Activated naive CD8-positive, alpha-beta T cell treated with anti-CD3 and anti-CD28 coated beads, Interleukin-2, amount 10 ng/mL, durations not matched to agents 7 days and 5 days (primary cell): ENCODE measurements around the gene HERC6. TPM values are rescaled to one million over a fixed set of nuclear protein-coding genes. Genes with fewer than 3 reads are reported as not detected.
"Not testable (repeated sequence)": the region's sequence is repeated elsewhere in the genome, so short reads cannot be mapped to it uniquely, and the experiment has no call there.

Experiments
- ATAC-seq: fragments of 150-1000 bp; cut with Tn5 transposase; one replicate; pipeline ENCODE4 v1.10.0; 2021; ENCODE audit warnings: low read depth, moderate library complexity
- POLR2A ChIA-PET: fragments of 350-600 bp; sonication (Branson Sonifier 250); formaldehyde crosslinking; loops from one replicate; lab custom pipeline; 2021; ENCODE audit warnings: antibody characterized with exemption; lab: Charles Lee
- DNase-seq: peaks from one replicate; pipeline ENCODE4 v3.0.0; 2021
- H3K27ac Mint-ChIP-seq: one replicate; pipeline ENCODE4 v1.8.0; 2022; ENCODE audit warnings: mild to moderate bottlenecking, mixed read lengths
- H3K27me3 Mint-ChIP-seq: one replicate; pipeline ENCODE4 v1.8.0; 2022; ENCODE audit warnings: mild to moderate bottlenecking, moderate library complexity, mixed read lengths
- H3K36me3 Mint-ChIP-seq: one replicate; pipeline ENCODE4 v1.8.0; 2021; ENCODE audit warnings: mild to moderate bottlenecking, mixed read lengths
- H3K4me1 Mint-ChIP-seq: one replicate; pipeline ENCODE4 v1.8.0; 2021; ENCODE audit warnings: mixed read lengths
- H3K4me3 Mint-ChIP-seq: one replicate; pipeline ENCODE4 v1.8.0; 2022; ENCODE audit warnings: mild to moderate bottlenecking, moderate library complexity, mixed read lengths
- H3K9me3 Mint-ChIP-seq: one replicate; pipeline ENCODE4 v1.8.0; 2021; ENCODE audit warnings: mixed read lengths
- total RNA-seq, 2 experiments: library from RNA; stranded (reverse); gene quantifications; one replicate each; pipeline ENCODE4 v1.2.3, GENCODE V29; 2021

Gene HERC6
- total RNA-seq, 2 experiments from 2014 or later, result 36.0 to 36.5 TPM

- Mint-ChIP-seq H3K9me3 (no peaks in the 10 kb centered on the region), H3K27me3 (no peaks in the 10 kb centered on the region), H3K27ac (no peak overlapping the region), H3K4me1 (peaks cover 4% of the 10 kb centered on the region), H3K36me3 (peaks cover 65% of the 10 kb centered on the region), H3K4me3 (no peak overlapping the region)
- DNase-seq (no peak), ATAC-seq (no peak)
- POLR2A ChIA-PET, result interaction anchor here (0.6 to 1.0 kb wide), 2 partner anchors 46 to 71 kb away, joined by 3 to 4 read pairs; partner anchors contain the start of gene HERC5
Observed at GRCh38 chr4:88411491-88412096, 32.9 kb downstream of the HERC6 start.

GRCh38 chr4:88413801-88414200 lies 35.1 kb downstream of the HERC6 start:
- POLR2A ChIA-PET, result no interaction called here
- Mint-ChIP-seq H3K36me3 (peaks cover 64% of the 10 kb centered on the region), H3K27ac (no peak overlapping the region), H3K4me3 (no peak overlapping the region), H3K9me3 (no peaks in the 10 kb centered on the region), H3K27me3 (no peaks in the 10 kb centered on the region), H3K4me1 (peaks cover 4% of the 10 kb centered on the region)
- DNase-seq (no peak), ATAC-seq (no peak)

GRCh38 chr4:88414755-88415154 lies 36.1 kb downstream of the HERC6 start:
- ATAC-seq (no peak), DNase-seq (no peak)
- Mint-ChIP-seq H3K9me3 (no peaks in the 10 kb centered on the region), H3K27me3 (no peaks in the 10 kb centered on the region), H3K36me3 (peaks cover 63% of the 10 kb centered on the region), H3K4me3 (no peak overlapping the region), H3K4me1 (peaks cover 4% of the 10 kb centered on the region), H3K27ac (no peak overlapping the region)
- POLR2A ChIA-PET, result no interaction called here

- Mint-ChIP-seq H3K4me1 (peaks cover 6% of the 10 kb centered on the region), H3K27ac (peak overlapping the region; percentile 1), H3K4me3 (no peak overlapping the region), H3K27me3 (no peaks in the 10 kb centered on the region), H3K9me3 (no peaks in the 10 kb centered on the region), H3K36me3 (peaks cover 56% of the 10 kb centered on the region)
- DNase-seq, result no peak
- POLR2A ChIA-PET, result no interaction called here
- ATAC-seq, result no peak
Observed at GRCh38 chr4:88415982-88416381, 37.3 kb downstream of the HERC6 start.

GRCh38 chr4:88418411-88418810 lies 39.8 kb downstream of the HERC6 start:
- Mint-ChIP-seq H3K36me3 (peaks cover 50% of the 10 kb centered on the region), H3K27me3 (no peaks in the 10 kb centered on the region), H3K27ac (no peak overlapping the region), H3K4me1 (peaks cover 6% of the 10 kb centered on the region), H3K9me3 (no peaks in the 10 kb centered on the region), H3K4me3 (no peak overlapping the region)
- POLR2A ChIA-PET, result no interaction called here
- no peak for DNase-seq
- ATAC-seq, result no peak

- Mint-ChIP-seq H3K27me3 (no peaks in the 10 kb centered on the region), H3K4me1 (peaks cover 6% of the 10 kb centered on the region), H3K36me3 (peaks cover 44% of the 10 kb centered on the region), H3K27ac (no peak overlapping the region), H3K4me3 (no peak overlapping the region), H3K9me3 (no peaks in the 10 kb centered on the region)
- no peak for DNase-seq
- POLR2A ChIA-PET, result no interaction called here
- no peak for ATAC-seq
Observed at GRCh38 chr4:88419874-88420273, 41.2 kb downstream of the HERC6 start.

GRCh38 chr4:88420844-88421243 lies 42.2 kb downstream of the HERC6 start:
- POLR2A ChIA-PET, result interaction anchor here (0.6 kb wide), 1 partner anchor 10 kb away, joined by 3 read pairs; no protein-coding TSS in a partner anchor
- H3K27me3 Mint-ChIP-seq, result no peaks in the 10 kb centered on the region
- peaks cover 38% of the 10 kb centered on the region for H3K36me3 Mint-ChIP-seq
- ATAC-seq (no peak), DNase-seq (no peak)
- no peak overlapping the region for H3K4me3 Mint-ChIP-seq
- H3K4me1 Mint-ChIP-seq, result peaks cover 2% of the 10 kb centered on the region
- no peak overlapping the region for H3K27ac Mint-ChIP-seq
- no peaks in the 10 kb centered on the region for H3K9me3 Mint-ChIP-seq

- Mint-ChIP-seq H3K4me3 (no peak overlapping the region), H3K9me3 (no peaks in the 10 kb centered on the region), H3K36me3 (peaks cover 44% of the 10 kb centered on the region), H3K27me3 (no peaks in the 10 kb centered on the region), H3K27ac (no peak overlapping the region), H3K4me1 (peaks cover 2% of the 10 kb centered on the region)
- ATAC-seq, result no peak
- DNase-seq, result no peak
- POLR2A ChIA-PET, result no interaction called here
Observed at GRCh38 chr4:88422403-88422802, 43.8 kb downstream of the HERC6 start.

GRCh38 chr4:88429401-88429800 lies 50.7 kb downstream of the HERC6 start:
- ATAC-seq (no peak), DNase-seq (no peak)
- Mint-ChIP-seq H3K36me3 (peaks cover 64% of the 10 kb centered on the region), H3K27me3 (no peaks in the 10 kb centered on the region), H3K4me1 (peaks cover 3% of the 10 kb centered on the region), H3K4me3 (no peak overlapping the region), H3K27ac (no peak overlapping the region), H3K9me3 (no peaks in the 10 kb centered on the region)
- POLR2A ChIA-PET, result no interaction called here

- DNase-seq (no peak), ATAC-seq (no peak)
- Mint-ChIP-seq H3K27ac (no peak overlapping the region), H3K27me3 (no peaks in the 10 kb centered on the region), H3K4me3 (no peak overlapping the region), H3K4me1 (peaks cover 8% of the 10 kb centered on the region), H3K36me3 (peaks cover 59% of the 10 kb centered on the region), H3K9me3 (no peaks in the 10 kb centered on the region)
- POLR2A ChIA-PET, result no interaction called here
Observed at GRCh38 chr4:88435987-88436693, 57.5 kb downstream of the HERC6 start.

GRCh38 chr4:88437873-88438272 lies 59.2 kb downstream of the HERC6 start:
- not testable (repeated sequence) for H3K27ac Mint-ChIP-seq, H3K4me1 Mint-ChIP-seq, H3K9me3 Mint-ChIP-seq, H3K27me3 Mint-ChIP-seq, H3K4me3 Mint-ChIP-seq, DNase-seq, ATAC-seq
- POLR2A ChIA-PET, result interaction anchor here (0.8 to 1.4 kb wide), 2 partner anchors 17 to 153 kb away, joined by 4 to 5 read pairs; partner anchors contain the start of gene PPM1K
- peaks cover 66% of the 10 kb centered on the region for H3K36me3 Mint-ChIP-seq

- Mint-ChIP-seq H3K4me1 (peaks cover 8% of the 10 kb centered on the region), H3K36me3 (peaks cover 68% of the 10 kb centered on the region), H3K27ac (peak overlapping the region; percentile 52), H3K27me3 (no peaks in the 10 kb centered on the region), H3K9me3 (no peaks in the 10 kb centered on the region), H3K4me3 (no peak overlapping the region)
- ATAC-seq (no peak), DNase-seq (no peak)
- POLR2A ChIA-PET, result no interaction called here
Observed at GRCh38 chr4:88439161-88439760, 60.6 kb downstream of the HERC6 start.

GRCh38 chr4:88440146-88440545 lies 61.5 kb downstream of the HERC6 start:
- no peaks in the 10 kb centered on the region for H3K9me3 Mint-ChIP-seq
- ATAC-seq, result no peak
- peaks cover 64% of the 10 kb centered on the region for H3K36me3 Mint-ChIP-seq
- POLR2A ChIA-PET, result interaction anchor here (1.6 kb wide), 1 partner anchor 9 kb away, joined by 4 read pairs; no protein-coding TSS in a partner anchor
- H3K4me1 Mint-ChIP-seq, result peaks cover 4% of the 10 kb centered on the region
- no peak overlapping the region for H3K4me3 Mint-ChIP-seq
- no peak overlapping the region for H3K27ac Mint-ChIP-seq
- H3K27me3 Mint-ChIP-seq, result no peaks in the 10 kb centered on the region
- DNase-seq, result no peak
